IMR-90 (cell line): ENCODE data around the gene CLTA.

Experiments
- BHLHE40 ChIP-seq: fragments of 150-350 bp; IDR thresholded peaks from 2 replicates; pipeline ENCODE4 v1.6.1; 2016; ENCODE audit warnings: mild to moderate bottlenecking, low read depth, low read length
- CEBPB ChIP-seq: IDR thresholded peaks from 2 replicates; pipeline ENCODE4 v1.6.1; 2012; ENCODE audit warnings: low read depth, low read length, improper control_type of control experiment
- CHD1 ChIP-seq: IDR thresholded peaks from 2 replicates; pipeline ENCODE4 v1.6.1; 2012; ENCODE audit warnings: low read depth, low read length, improper control_type of control experiment
- MAFK ChIP-seq: IDR thresholded peaks from 2 replicates; pipeline ENCODE4 v1.6.1; 2012; ENCODE audit warnings: low read depth, low read length, improper control_type of control experiment
- MAZ ChIP-seq: IDR thresholded peaks from 2 replicates; pipeline ENCODE4 v1.6.1; 2012; ENCODE audit warnings: low read depth, mild to moderate bottlenecking, low read length, improper control_type of control experiment, moderate library complexity, borderline replicate concordance
- MXI1 ChIP-seq: IDR thresholded peaks from 2 replicates; pipeline ENCODE4 v1.6.1; 2012; ENCODE audit warnings: low read depth, mild to moderate bottlenecking, low read length, moderate library complexity, borderline replicate concordance
- POLR2A ChIP-seq: IDR thresholded peaks from 2 replicates; pipeline ENCODE4 v1.6.1; 2012; ENCODE audit warnings: mild to moderate bottlenecking, low read depth, low read length
- RAD21 ChIP-seq: IDR thresholded peaks from 2 replicates; pipeline ENCODE4 v1.6.1; 2012; ENCODE audit warnings: low read length, improper control_type of control experiment
- RCOR1 ChIP-seq: IDR thresholded peaks from 2 replicates; pipeline ENCODE4 v1.6.1; 2012; ENCODE audit warnings: mild to moderate bottlenecking, low read length, improper control_type of control experiment; ENCODE audit not compliant: insufficient replicate concordance
- RFX5 ChIP-seq: IDR thresholded peaks from 2 replicates; pipeline ENCODE4 v1.8.0; 2012; ENCODE audit warnings: low read depth, mild to moderate bottlenecking, low read length, moderate library complexity
- SMC3 ChIP-seq: fragments of 150-350 bp; IDR thresholded peaks from 2 replicates; pipeline ENCODE4 v1.6.1; 2016; ENCODE audit warnings: low read depth, mild to moderate bottlenecking, antibody characterized with exemption, low read length, moderate library complexity
- TF ChIP-seq, protein P1 (sequence below): conservative IDR thresholded peaks from 2 replicates; pipeline ENCODE4 v1.5.1; 2012; ENCODE audit warnings: mild to moderate bottlenecking, low read depth, low read length, improper control_type of control experiment
- TF ChIP-seq, protein P2 (sequence below): fragments of 150-350 bp; IDR thresholded peaks from 2 replicates; pipeline ENCODE4 v1.6.1; 2016; ENCODE audit warnings: low read depth, mild to moderate bottlenecking, low read length, moderate library complexity, borderline replicate concordance

DNA sequence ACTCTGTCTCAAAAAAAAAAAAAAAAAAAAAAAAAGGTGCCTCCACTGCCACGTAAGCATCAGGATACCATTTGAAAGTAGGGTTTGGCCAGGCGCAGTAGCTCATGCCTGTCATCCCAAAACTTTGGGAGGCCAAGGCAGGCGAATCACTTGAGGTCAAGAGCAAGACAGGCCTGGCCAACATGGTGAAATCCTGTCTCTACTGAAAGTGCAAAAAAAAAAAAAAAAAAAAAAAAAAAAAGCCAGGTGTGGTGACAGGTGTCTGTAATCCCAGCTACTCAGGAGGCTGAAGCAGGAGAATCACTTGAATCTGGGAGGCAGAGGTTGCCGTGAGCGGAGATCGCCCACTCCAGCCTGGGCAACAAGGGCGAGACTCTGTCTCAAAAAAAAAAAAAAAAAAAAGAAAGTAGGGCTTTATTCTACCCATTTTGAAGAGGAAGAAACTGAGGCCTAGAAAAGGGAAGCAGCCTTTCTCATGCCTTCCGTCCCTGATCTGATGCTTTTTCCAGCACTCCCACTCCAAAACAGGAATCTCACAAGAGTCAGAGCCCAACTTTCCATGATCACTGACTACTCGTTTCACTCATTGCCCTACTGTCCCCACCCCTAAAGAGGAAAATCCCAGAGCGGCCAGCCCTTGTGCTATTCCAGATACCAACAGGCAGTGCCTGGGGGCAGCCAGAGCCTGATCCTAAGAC is 37.8 kb upstream of the CLTA start:
- TF ChIP-seq, protein P1, sequence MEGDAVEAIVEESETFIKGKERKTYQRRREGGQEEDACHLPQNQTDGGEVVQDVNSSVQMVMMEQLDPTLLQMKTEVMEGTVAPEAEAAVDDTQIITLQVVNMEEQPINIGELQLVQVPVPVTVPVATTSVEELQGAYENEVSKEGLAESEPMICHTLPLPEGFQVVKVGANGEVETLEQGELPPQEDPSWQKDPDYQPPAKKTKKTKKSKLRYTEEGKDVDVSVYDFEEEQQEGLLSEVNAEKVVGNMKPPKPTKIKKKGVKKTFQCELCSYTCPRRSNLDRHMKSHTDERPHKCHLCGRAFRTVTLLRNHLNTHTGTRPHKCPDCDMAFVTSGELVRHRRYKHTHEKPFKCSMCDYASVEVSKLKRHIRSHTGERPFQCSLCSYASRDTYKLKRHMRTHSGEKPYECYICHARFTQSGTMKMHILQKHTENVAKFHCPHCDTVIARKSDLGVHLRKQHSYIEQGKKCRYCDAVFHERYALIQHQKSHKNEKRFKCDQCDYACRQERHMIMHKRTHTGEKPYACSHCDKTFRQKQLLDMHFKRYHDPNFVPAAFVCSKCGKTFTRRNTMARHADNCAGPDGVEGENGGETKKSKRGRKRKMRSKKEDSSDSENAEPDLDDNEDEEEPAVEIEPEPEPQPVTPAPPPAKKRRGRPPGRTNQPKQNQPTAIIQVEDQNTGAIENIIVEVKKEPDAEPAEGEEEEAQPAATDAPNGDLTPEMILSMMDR, result no peak
- no peak for TF ChIP-seq CHD1
- no peak for TF ChIP-seq MXI1
- no peak for TF ChIP-seq RFX5
- no peak for TF ChIP-seq POLR2A
- TF ChIP-seq CEBPB, result no peak
- no peak for TF ChIP-seq SMC3
- TF ChIP-seq, protein P2, sequence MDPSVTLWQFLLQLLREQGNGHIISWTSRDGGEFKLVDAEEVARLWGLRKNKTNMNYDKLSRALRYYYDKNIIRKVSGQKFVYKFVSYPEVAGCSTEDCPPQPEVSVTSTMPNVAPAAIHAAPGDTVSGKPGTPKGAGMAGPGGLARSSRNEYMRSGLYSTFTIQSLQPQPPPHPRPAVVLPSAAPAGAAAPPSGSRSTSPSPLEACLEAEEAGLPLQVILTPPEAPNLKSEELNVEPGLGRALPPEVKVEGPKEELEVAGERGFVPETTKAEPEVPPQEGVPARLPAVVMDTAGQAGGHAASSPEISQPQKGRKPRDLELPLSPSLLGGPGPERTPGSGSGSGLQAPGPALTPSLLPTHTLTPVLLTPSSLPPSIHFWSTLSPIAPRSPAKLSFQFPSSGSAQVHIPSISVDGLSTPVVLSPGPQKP, result no peak
- no peak for TF ChIP-seq RAD21
- no peak for TF ChIP-seq MAFK
- TF ChIP-seq MAZ, result no peak
- TF ChIP-seq BHLHE40, result no peak
- no peak for TF ChIP-seq RCOR1
